Testis (tissue), 2 donors: ENCODE measurements around the gene CDH4.

Experiments
- CTCF ChIP-seq, 3 experiments: fragments of 450-650 bp in 2 of 3; fragments of 200-600 bp in 1 of 3; sonication (generic) in 1 of 3; IDR thresholded peaks; one replicate each; pipeline ENCODE4 v1.5.1; 2016 to 2019; ENCODE audit warnings: antibody characterized with exemption in 3 of 3, mild to moderate bottlenecking in 2 of 3, moderate library complexity in 1 of 3
- POLR2A ChIP-seq: fragments of 450-650 bp; IDR thresholded peaks from one replicate; pipeline ENCODE4 v1.6.1; 2017; ENCODE audit warnings: antibody characterized with exemption, mild to moderate bottlenecking, moderate library complexity

- no peak for TF ChIP-seq POLR2A
- no peak for TF ChIP-seq CTCF (IDR thresholded peaks at IDR 0.05)
These were observed 629.4 kb downstream of the CDH4 start for GRCh38 chr20:61881416-61881815.
